Natural killer cell (primary cell): Measurements from ENCODE around the gene BACH2. TPM values are rescaled to one million over a fixed set of nuclear protein-coding genes. Genes with fewer than 3 reads are reported as not detected.

Experiments
- ATAC-seq, 3 donors: fragments of 150-1000 bp in 2 of 3; fragments of 200-7000 bp in 1 of 3; cut with Tn5 transposase; 1 replicate in 1 of 3; 2 replicates in 2 of 3; pipeline ENCODE4 v1.10.0; 2021; ENCODE audit warnings: mild to moderate bottlenecking in 2 of 3, moderate library complexity in 2 of 3
- DNase-seq, 2 donors: peaks; one replicate each; pipeline versions ENCODE4 v3.0.0 to v3.0.0-alpha.2; 2013 to 2021; ENCODE audit warnings: mixed read lengths in 1 of 2
- H3K27ac ChIP-seq: one replicate; pipeline ENCODE4 v1.5.1; 2013; ENCODE audit warnings: mild to moderate bottlenecking, low read length
- H3K27me3 ChIP-seq: one replicate; pipeline ENCODE4 v1.6.1; 2013; ENCODE audit warnings: low read length; ENCODE audit not compliant: control insufficient read depth, insufficient read depth
- H3K36me3 ChIP-seq: one replicate; pipeline ENCODE4 v1.6.1; 2013; ENCODE audit warnings: low read length; ENCODE audit not compliant: control insufficient read depth, insufficient read depth
- H3K4me1 ChIP-seq: one replicate; pipeline ENCODE4 v1.6.1; 2013; ENCODE audit warnings: low read length; ENCODE audit not compliant: control insufficient read depth, insufficient read depth
- H3K4me3 ChIP-seq: one replicate; pipeline ENCODE4 v1.5.1; 2013; ENCODE audit warnings: low read length
- H3K9me3 ChIP-seq: one replicate; pipeline ENCODE4 v1.6.1; 2013; ENCODE audit warnings: low read length; ENCODE audit not compliant: control insufficient read depth, insufficient read depth
- H3K27ac Mint-ChIP-seq, 2 donors: one replicate each; pipeline ENCODE4 v1.8.0; 2022; ENCODE audit warnings: mild to moderate bottlenecking in 2 of 2, mixed read lengths in 2 of 2, moderate library complexity in 1 of 2
- H3K27me3 Mint-ChIP-seq, 2 donors: one replicate each; pipeline ENCODE4 v1.8.0; 2022; ENCODE audit warnings: low read depth in 2 of 2, mixed read lengths in 2 of 2
- H3K36me3 Mint-ChIP-seq: one replicate; pipeline ENCODE4 v1.8.0; 2022; ENCODE audit warnings: mixed read lengths
- H3K4me1 Mint-ChIP-seq, 2 donors: one replicate each; pipeline ENCODE4 v1.8.0; 2022; ENCODE audit warnings: mixed read lengths in 2 of 2
- H3K4me3 Mint-ChIP-seq: one replicate; pipeline ENCODE4 v1.8.0; 2022; ENCODE audit warnings: mild to moderate bottlenecking, moderate library complexity, mixed read lengths
- H3K9me3 Mint-ChIP-seq, 2 donors: one replicate each; pipeline ENCODE4 v1.8.0; 2022; ENCODE audit warnings: mixed read lengths in 2 of 2
- CTCF ChIP-seq: fragments of 200-600 bp; IDR thresholded peaks from one replicate; pipeline ENCODE4 v1.8.0; 2022; ENCODE audit warnings: antibody characterized with exemption
- WGBS: methylation state at CpG from one replicate; pipeline ENCODE4 v1.1.7; 2013; ENCODE audit warnings: missing lambda C conversion rate; ENCODE audit not compliant: insufficient coverage; 5-methylcytosine and 5-hydroxymethylcytosine counted together
- intact Hi-C: fragments of 100-400 bp; cut with micrococcal nuclease; formaldehyde crosslinking; loops from one replicate; pipeline ENCODE4 v1.14.2; 2022
- total RNA-seq, 4 donors: library from RNA; stranded (reverse); fragments of 120-200 nt in 1 of 4; gene quantifications; one replicate each; pipeline versions ENCODE4 v1.2.3 to v1.2.4, GENCODE V29; 2013 to 2022

BACH2 gene
- total RNA-seq, 3 donors from 2014 or later (not counting 1 experiment from before 2014, with no cell fraction given): 32.1 to 37.8 (median 32.7) TPM

GRCh38 chr6:90222724-90223198 lies 73.9 kb downstream of the BACH2 start:
- WGBS: 91% methylated on average over 10 of the region's 10 CpGs
- Mint-ChIP-seq H3K4me1 (peaks cover 0 to 4% of the 10 kb centered on the region in 2 donors), H3K27me3 (no peaks in the 10 kb centered on the region), H3K36me3 (no peaks in the 10 kb centered on the region), H3K27ac (no peak overlapping the region), H3K4me3 (no peak overlapping the region), H3K9me3 (peaks cover 0 to 3% of the 10 kb centered on the region in 2 donors)
- H3K4me3 ChIP-seq: no peak overlapping the region
- intact Hi-C loops: no loop called here
- ATAC-seq: no peak
- no peak for TF ChIP-seq CTCF
- no peak for DNase-seq
- H3K4me1 ChIP-seq: peaks cover 18% of the 10 kb centered on the region
- H3K27me3 ChIP-seq: no peaks in the 10 kb centered on the region
- H3K36me3 ChIP-seq: no peaks in the 10 kb centered on the region
- peaks cover 9% of the 10 kb centered on the region for H3K9me3 ChIP-seq
- no peak overlapping the region for H3K27ac ChIP-seq

GRCh38 chr6:90222008-90222407 lies 74.6 kb downstream of the BACH2 start:
- Mint-ChIP-seq H3K27ac (no peak overlapping the region), H3K4me1 (peaks cover 0 to 4% of the 10 kb centered on the region in 2 donors), H3K36me3 (no peaks in the 10 kb centered on the region), H3K9me3 (peaks cover 0 to 3% of the 10 kb centered on the region in 2 donors), H3K27me3 (no peaks in the 10 kb centered on the region), H3K4me3 (no peak overlapping the region)
- Histone ChIP-seq H3K27ac (no peak overlapping the region), H3K4me1 (peaks cover 18% of the 10 kb centered on the region), H3K9me3 (peaks cover 9% of the 10 kb centered on the region), H3K36me3 (no peaks in the 10 kb centered on the region), H3K4me3 (no peak overlapping the region), H3K27me3 (no peaks in the 10 kb centered on the region)
- 82% methylated on average over 1 of the region's 1 CpG for WGBS
- TF ChIP-seq CTCF: no peak
- ATAC-seq: no peak
- intact Hi-C loops: no loop called here
- no peak for DNase-seq

GRCh38 chr6:90221403-90221802 lies 75.2 kb downstream of the BACH2 start:
- TF ChIP-seq CTCF: no peak
- H3K4me3 Mint-ChIP-seq: no peak overlapping the region

GRCh38 chr6:90220273-90220672 lies 76.4 kb downstream of the BACH2 start:
- no peaks in the 10 kb centered on the region for H3K36me3 Mint-ChIP-seq
- no peaks in the 10 kb centered on the region for H3K36me3 ChIP-seq
- peaks cover 0 to 3% of the 10 kb centered on the region in 2 donors for H3K9me3 Mint-ChIP-seq
- intact Hi-C loops: no loop called here
- DNase-seq (no peak), ATAC-seq (no peak)
- no peak overlapping the region for H3K4me3 ChIP-seq
- no peak overlapping the region for H3K27ac ChIP-seq
- H3K4me1 Mint-ChIP-seq: peaks cover 0 to 13% of the 10 kb centered on the region in 2 donors
- no peaks in the 10 kb centered on the region for H3K27me3 ChIP-seq
- 80% methylated on average over 1 of the region's 1 CpG for WGBS
- H3K27me3 Mint-ChIP-seq: no peaks in the 10 kb centered on the region
- H3K4me3 Mint-ChIP-seq: no peak overlapping the region
- H3K27ac Mint-ChIP-seq: no peak overlapping the region
- TF ChIP-seq CTCF: no peak
- peaks cover 32% of the 10 kb centered on the region for H3K4me1 ChIP-seq
- H3K9me3 ChIP-seq: peaks cover 9% of the 10 kb centered on the region

More at GRCh38 chr6:90221403-90221802, 75.2 kb downstream of the BACH2 start:
- no peak overlapping the region for H3K4me3 ChIP-seq
- Mint-ChIP-seq H3K36me3 (no peaks in the 10 kb centered on the region), H3K27me3 (no peaks in the 10 kb centered on the region), H3K27ac (no peak overlapping the region), H3K9me3 (peaks cover 0 to 3% of the 10 kb centered on the region in 2 donors), H3K4me1 (peaks cover 0 to 8% of the 10 kb centered on the region in 2 donors)
- no peak overlapping the region for H3K27ac ChIP-seq
- peaks cover 22% of the 10 kb centered on the region for H3K4me1 ChIP-seq
- ATAC-seq (no peak), DNase-seq (no peak)
- 89% methylated on average over 4 of the region's 4 CpGs for WGBS
- intact Hi-C loops: no loop called here
- H3K36me3 ChIP-seq: no peaks in the 10 kb centered on the region
- no peaks in the 10 kb centered on the region for H3K27me3 ChIP-seq
- peaks cover 9% of the 10 kb centered on the region for H3K9me3 ChIP-seq
